ENCODE data around the gene CCDC175.

CCDC175 gene

GRCh38 chr14:59595071-59595470, 18.5 kb upstream of the CCDC175 start:
- no peak for TF ChIP-seq CTCF (IDR thresholded peaks at IDR 0.05; ENCODE audit: insufficient read depth, low read length, missing control alignments)
- ChIA-PET CTCF (no interaction called here), POLR2A (no interaction called here)
- no peak overlapping the region for H3K4me3 ChIP-seq (ENCODE audit: low read depth, low read length)
- no peak for DNase-seq (ENCODE audit: low read depth, low spot score)

GRCh38 chr14:59591641-59592370, 15.2 kb upstream of the CCDC175 start:
- DNase-seq (ENCODE audit: low read depth, low spot score), result no peak
- POLR2A ChIA-PET, result no interaction called here
- CTCF ChIA-PET, result no interaction called here

GRCh38 chr14:59588101-59588500, 11.5 kb upstream of the CCDC175 start:
- DNase-seq (ENCODE audit: low read depth, low spot score), result no peak
- POLR2A ChIA-PET, result no interaction called here

More at GRCh38 chr14:59591641-59592370, 15.2 kb upstream of the CCDC175 start:
- H3K4me3 ChIP-seq (ENCODE audit: low read depth, low read length), result no peak overlapping the region
- TF ChIP-seq CTCF (IDR thresholded peaks at IDR 0.05; ENCODE audit: insufficient read depth, low read length, missing control alignments), result no peak

GRCh38 chr14:59585891-59586554, 9.4 kb upstream of the CCDC175 start:
- ChIA-PET CTCF (no interaction called here), POLR2A (no interaction called here)
- no peak for TF ChIP-seq CTCF (IDR thresholded peaks at IDR 0.05; ENCODE audit: insufficient read depth, low read length, missing control alignments)
- H3K4me3 ChIP-seq (ENCODE audit: low read depth, low read length), result no peak overlapping the region
- DNase-seq (ENCODE audit: low read depth, low spot score), result no peak

More at GRCh38 chr14:59588101-59588500, 11.5 kb upstream of the CCDC175 start:
- CTCF ChIA-PET, result no interaction called here
- TF ChIP-seq CTCF (IDR thresholded peaks at IDR 0.05; ENCODE audit: insufficient read depth, low read length, missing control alignments), result no peak
- no peak overlapping the region for H3K4me3 ChIP-seq (ENCODE audit: low read depth, low read length)

- POLR2A ChIA-PET, result no interaction called here
- H3K4me3 ChIP-seq (ENCODE audit: low read depth, low read length), result no peak overlapping the region
- DNase-seq (ENCODE audit: low read depth, low spot score), result no peak
- no peak for TF ChIP-seq CTCF (IDR thresholded peaks at IDR 0.05; ENCODE audit: insufficient read depth, low read length, missing control alignments)
- CTCF ChIA-PET, result interaction anchor here (0.8 to 1.8 kb wide), 2 partner anchors 11 to 77 kb away, joined by 3 to 4 read pairs; no protein-coding TSS in a partner anchor
Observed at GRCh38 chr14:59583755-59584154, 7.1 kb upstream of the CCDC175 start.

GRCh38 chr14:59582845-59583509, 6.4 kb upstream of the CCDC175 start:
- CTCF ChIA-PET, result interaction anchor here (1.8 kb wide), 1 partner anchor 76 kb away, joined by 4 read pairs; no protein-coding TSS in a partner anchor
- DNase-seq (ENCODE audit: low read depth, low spot score), result no peak
- no peak for TF ChIP-seq CTCF (IDR thresholded peaks at IDR 0.05; ENCODE audit: insufficient read depth, low read length, missing control alignments)

More at GRCh38 chr14:59582845-59583509, 6.4 kb upstream of the CCDC175 start:
- no peak overlapping the region for H3K4me3 ChIP-seq (ENCODE audit: low read depth, low read length)
- POLR2A ChIA-PET, result no interaction called here
